BE2C (cell line): Measurements from ENCODE around the gene NUP43.
A peak's percentile ranks its signal among the peaks of the same experiment; 100 is the strongest.

Experiments
- DNase-seq: peaks from one replicate; pipeline ENCODE4 v3.0.0-alpha.2; 2020
- H3K27me3 ChIP-seq: fragments of 250-450 bp; sonication (Bioruptor Pico); 2 replicates; pipeline ENCODE4 v1.5.1; 2020; ENCODE audit warnings: mild to moderate bottlenecking
- H3K36me3 ChIP-seq: fragments of 250-450 bp; sonication (Bioruptor Pico); 2 replicates; pipeline ENCODE4 v1.5.1; 2020; ENCODE audit warnings: mild to moderate bottlenecking
- H3K4me1 ChIP-seq: fragments of 250-450 bp; sonication (Bioruptor Pico); 2 replicates; pipeline ENCODE4 v1.5.1; 2020
- H3K4me3 ChIP-seq: 2 replicates; pipeline ENCODE4 v1.5.1; 2011; ENCODE audit warnings: low read depth, low read length
- H3K9me3 ChIP-seq: fragments of 250-450 bp; sonication (Bioruptor Pico); 2 replicates; pipeline ENCODE4 v1.5.1; 2020
- TF ChIP-seq, protein P1 (sequence below): IDR thresholded peaks from 2 replicates; pipeline ENCODE4 v1.5.1; 2012; ENCODE audit warnings: mild to moderate bottlenecking, low read depth, low read length

The NUP43 gene

DNA sequence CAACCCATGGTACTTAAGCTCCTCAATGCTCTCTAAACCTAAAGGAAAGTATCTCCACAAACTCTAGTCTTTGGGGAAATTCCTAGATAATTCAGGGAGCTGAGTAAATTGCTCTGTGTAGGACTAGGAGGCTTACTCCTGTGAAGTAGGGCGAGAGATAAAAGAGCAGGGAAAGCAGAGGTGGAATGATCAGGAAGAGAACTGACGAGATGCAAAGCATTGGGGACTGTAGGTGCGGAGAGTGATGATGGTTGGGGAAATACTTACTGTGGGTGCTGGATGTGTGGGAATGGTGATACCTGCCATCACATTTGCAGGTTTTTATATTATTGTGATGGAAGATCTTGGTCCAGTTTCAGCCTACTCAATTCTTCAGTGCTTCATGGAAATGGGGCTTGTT is 26.8 kb downstream of the NUP43 start:
- TF ChIP-seq, protein P1, sequence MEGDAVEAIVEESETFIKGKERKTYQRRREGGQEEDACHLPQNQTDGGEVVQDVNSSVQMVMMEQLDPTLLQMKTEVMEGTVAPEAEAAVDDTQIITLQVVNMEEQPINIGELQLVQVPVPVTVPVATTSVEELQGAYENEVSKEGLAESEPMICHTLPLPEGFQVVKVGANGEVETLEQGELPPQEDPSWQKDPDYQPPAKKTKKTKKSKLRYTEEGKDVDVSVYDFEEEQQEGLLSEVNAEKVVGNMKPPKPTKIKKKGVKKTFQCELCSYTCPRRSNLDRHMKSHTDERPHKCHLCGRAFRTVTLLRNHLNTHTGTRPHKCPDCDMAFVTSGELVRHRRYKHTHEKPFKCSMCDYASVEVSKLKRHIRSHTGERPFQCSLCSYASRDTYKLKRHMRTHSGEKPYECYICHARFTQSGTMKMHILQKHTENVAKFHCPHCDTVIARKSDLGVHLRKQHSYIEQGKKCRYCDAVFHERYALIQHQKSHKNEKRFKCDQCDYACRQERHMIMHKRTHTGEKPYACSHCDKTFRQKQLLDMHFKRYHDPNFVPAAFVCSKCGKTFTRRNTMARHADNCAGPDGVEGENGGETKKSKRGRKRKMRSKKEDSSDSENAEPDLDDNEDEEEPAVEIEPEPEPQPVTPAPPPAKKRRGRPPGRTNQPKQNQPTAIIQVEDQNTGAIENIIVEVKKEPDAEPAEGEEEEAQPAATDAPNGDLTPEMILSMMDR, result no peak
- DNase-seq, result no peak
- no peaks in the 10 kb centered on the region for H3K27me3 ChIP-seq

DNA sequence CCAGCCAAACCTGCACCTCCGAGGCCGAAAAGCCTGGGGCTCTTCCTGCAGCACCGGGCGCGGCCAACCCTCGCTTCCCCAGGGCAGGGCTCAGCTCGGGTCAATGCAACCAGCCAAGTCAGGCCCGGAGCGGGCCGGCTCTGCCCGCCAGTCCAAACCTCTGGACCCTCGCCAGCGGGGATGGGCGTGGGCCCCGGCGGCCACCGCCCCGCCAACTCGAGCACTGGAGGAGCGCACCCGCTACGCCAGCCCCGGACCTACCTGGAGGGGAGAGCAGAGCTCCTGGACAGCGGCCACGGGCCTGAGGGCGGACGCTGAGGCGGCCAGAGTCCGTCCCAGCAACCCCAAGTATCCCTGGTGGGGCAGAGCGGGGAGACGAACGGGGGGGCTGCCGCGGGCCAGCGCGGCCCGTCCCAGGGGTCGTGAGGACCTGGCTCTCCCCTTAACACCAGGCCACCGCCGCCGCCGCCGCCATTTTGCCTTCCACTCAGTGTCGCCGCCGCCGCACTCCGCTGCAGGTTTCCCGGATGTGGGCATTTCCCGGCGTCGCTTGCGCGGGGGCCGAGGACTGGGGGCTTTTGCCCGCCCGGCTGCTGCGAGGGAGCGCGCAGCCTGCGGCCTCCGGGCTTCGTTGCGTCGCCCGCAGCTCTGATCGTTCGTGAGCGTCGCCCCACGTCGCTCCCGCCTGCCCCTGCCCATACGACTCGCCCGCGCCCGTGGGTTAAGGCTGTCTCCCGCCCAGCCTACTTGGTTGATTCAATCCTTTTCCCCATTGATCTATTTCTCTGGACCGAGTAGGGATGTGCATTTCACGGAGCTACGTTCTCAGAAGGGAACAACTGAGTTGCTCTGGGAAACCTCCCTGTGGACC is 28.5 kb downstream of the NUP43 start, which contains the start of gene LATS1:
TSS of gene LATS1 (minus strand) at position 514 of the 871 bp plus-strand sequence. CDS start 15,975 bp downstream, outside the sequence.
- Histone ChIP-seq H3K27me3 (no peaks in the 10 kb centered on the region), H3K9me3 (no peaks in the 10 kb centered on the region), H3K4me3 (peak within 1 kb of the TSS; percentile 85), H3K36me3 (peaks cover under 1% of the 10 kb centered on the region; the same call in 1 of the 2 replicates), H3K4me1 (no peaks in the 10 kb centered on the region)
- peak; percentile 92 for DNase-seq
- TF ChIP-seq, protein P1, result no peak

More for the DNA sequence above, 26.8 kb downstream of the NUP43 start:
- no peaks in the 10 kb centered on the region for H3K4me1 ChIP-seq
- H3K4me3 ChIP-seq, result no peak overlapping the region
- no peaks in the 10 kb centered on the region for H3K9me3 ChIP-seq
- peaks cover 8% of the 10 kb centered on the region for H3K36me3 ChIP-seq

GRCh38 chr6:149717255-149717587 is 29.1 kb downstream of the NUP43 start:
- Histone ChIP-seq H3K27me3 (no peaks in the 10 kb centered on the region), H3K36me3 (no peaks in the 10 kb centered on the region), H3K4me3 (peak overlapping the region; percentile 85), H3K9me3 (no peaks in the 10 kb centered on the region), H3K4me1 (no peaks in the 10 kb centered on the region)
- DNase-seq, result no peak
- TF ChIP-seq, protein P1, result no peak

DNA sequence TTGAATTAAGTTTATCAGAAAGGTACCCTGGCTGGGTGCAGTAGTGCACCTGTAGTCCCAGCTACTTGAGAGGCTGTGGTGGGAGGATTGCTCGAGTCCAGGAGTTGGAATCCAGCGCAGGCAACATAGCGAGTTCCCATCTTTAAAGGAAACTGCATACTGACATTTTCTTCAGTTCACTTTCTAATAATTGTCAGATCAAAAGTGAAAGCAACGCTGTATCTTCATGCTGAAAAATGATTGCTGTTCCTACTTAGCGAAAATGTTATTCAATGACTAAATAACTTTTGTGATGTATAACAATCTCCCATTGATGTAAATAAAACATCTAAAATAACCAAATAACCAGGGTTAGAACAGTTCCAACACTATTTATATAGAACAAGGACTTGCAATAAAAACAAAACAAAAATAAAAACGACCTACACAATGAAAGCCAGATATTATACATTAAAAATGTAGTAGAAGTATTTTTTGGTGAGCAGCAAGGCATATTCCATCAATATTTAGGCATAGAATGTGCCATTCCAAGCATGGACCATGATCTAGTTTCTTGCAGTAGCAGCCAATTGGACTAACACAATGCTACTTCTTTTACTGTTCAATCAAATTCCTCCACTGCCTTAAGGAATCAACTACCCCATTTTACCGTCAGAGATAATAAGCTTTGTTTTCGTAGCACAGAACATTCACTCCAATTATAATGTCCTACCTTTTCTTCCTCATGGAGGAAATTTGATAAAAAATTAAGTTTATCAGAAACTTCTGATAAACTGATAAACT is 30.0 kb downstream of the NUP43 start:
- Histone ChIP-seq H3K36me3 (no peaks in the 10 kb centered on the region), H3K4me3 (peak overlapping the region; percentile 85), H3K27me3 (no peaks in the 10 kb centered on the region), H3K4me1 (no peaks in the 10 kb centered on the region), H3K9me3 (no peaks in the 10 kb centered on the region; the same call in 1 of the 2 replicates)
- DNase-seq, result no peak
- TF ChIP-seq, protein P1, result no peak

GRCh38 chr6:149714442-149714841 is 31.9 kb downstream of the NUP43 start:
- Histone ChIP-seq H3K9me3 (no peaks in the 10 kb centered on the region; the same call in 1 of the 2 replicates), H3K36me3 (no peaks in the 10 kb centered on the region), H3K4me1 (no peaks in the 10 kb centered on the region), H3K27me3 (no peaks in the 10 kb centered on the region), H3K4me3 (no peak overlapping the region)
- TF ChIP-seq, protein P1, result no peak
- DNase-seq, result no peak
